ENCODE data around the gene CRYBA2.

DNA sequence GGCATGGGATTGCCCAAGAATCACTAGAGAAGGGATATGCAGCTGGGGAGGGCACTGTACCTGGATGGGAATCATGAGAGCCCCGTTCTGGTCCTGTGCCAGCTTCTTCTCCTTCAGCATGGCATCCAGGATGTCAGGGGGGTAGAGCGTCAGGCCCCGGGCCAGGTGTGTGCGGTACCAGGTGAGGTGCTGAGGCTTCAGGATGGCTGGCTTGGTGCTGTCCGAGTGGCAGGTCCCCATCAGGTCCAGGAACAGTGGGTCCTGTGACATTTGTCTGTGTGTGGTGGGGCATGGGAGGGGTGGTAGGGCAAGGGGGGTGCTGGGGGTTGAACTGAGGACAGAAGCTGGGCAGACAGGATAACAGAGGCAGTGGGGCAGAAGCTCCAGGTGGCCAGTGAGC is 34.9 kb upstream of the CRYBA2 start:
- TF ChIP-seq POLR2A (IDR thresholded peaks at IDR 0.05) = no peak
- TF ChIP-seq, protein P1, sequence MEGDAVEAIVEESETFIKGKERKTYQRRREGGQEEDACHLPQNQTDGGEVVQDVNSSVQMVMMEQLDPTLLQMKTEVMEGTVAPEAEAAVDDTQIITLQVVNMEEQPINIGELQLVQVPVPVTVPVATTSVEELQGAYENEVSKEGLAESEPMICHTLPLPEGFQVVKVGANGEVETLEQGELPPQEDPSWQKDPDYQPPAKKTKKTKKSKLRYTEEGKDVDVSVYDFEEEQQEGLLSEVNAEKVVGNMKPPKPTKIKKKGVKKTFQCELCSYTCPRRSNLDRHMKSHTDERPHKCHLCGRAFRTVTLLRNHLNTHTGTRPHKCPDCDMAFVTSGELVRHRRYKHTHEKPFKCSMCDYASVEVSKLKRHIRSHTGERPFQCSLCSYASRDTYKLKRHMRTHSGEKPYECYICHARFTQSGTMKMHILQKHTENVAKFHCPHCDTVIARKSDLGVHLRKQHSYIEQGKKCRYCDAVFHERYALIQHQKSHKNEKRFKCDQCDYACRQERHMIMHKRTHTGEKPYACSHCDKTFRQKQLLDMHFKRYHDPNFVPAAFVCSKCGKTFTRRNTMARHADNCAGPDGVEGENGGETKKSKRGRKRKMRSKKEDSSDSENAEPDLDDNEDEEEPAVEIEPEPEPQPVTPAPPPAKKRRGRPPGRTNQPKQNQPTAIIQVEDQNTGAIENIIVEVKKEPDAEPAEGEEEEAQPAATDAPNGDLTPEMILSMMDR (IDR thresholded peaks at IDR 0.05) = no peak

Data from lower leg skin (tissue), 3 donors.